ENCODE measurements around the gene ANAPC1.
A peak's percentile ranks its signal among the peaks of the same experiment; 100 is the strongest.

Gene ANAPC1

GRCh38 chr2:111883661-111884591 lies at the start of gene ANAPC1:
TSS of gene ANAPC1 (minus strand) at chr2:111884193. CDS start at chr2:111880825, 3,368 bp downstream.
- DNase-seq (ENCODE audit: low read depth) = no peak
- TF ChIP-seq CTCF (conservative IDR thresholded peaks at IDR 0.05; ENCODE audit: low read depth, low read length) = peak; percentile 13
- H3K4me3 ChIP-seq (ENCODE audit: low read length) = peak within 1 kb of the TSS; percentile 91

GRCh38 chr2:111932841-111933291 lies 48.9 kb upstream of the ANAPC1 start:
- no peak for TF ChIP-seq CTCF (conservative IDR thresholded peaks at IDR 0.05; ENCODE audit: low read depth, low read length)
- H3K4me3 ChIP-seq (ENCODE audit: low read length) = no peak overlapping the region
- no peak for DNase-seq (ENCODE audit: low read depth)

- peak; percentile 6 for DNase-seq (ENCODE audit: low read depth)
- TF ChIP-seq CTCF (conservative IDR thresholded peaks at IDR 0.05; ENCODE audit: low read depth, low read length) = no peak
- no peak overlapping the region for H3K4me3 ChIP-seq (ENCODE audit: low read length)
These were observed 46.9 kb upstream of the ANAPC1 start for GRCh38 chr2:111930875-111931274.

- no peak for TF ChIP-seq CTCF (conservative IDR thresholded peaks at IDR 0.05; ENCODE audit: low read depth, low read length)
- H3K4me3 ChIP-seq (ENCODE audit: low read length) = no peak overlapping the region
- DNase-seq (ENCODE audit: low read depth) = no peak
These were observed 46.4 kb upstream of the ANAPC1 start for GRCh38 chr2:111930409-111930808.

GRCh38 chr2:111927723-111928122 lies 43.7 kb upstream of the ANAPC1 start:
- TF ChIP-seq CTCF (conservative IDR thresholded peaks at IDR 0.05; ENCODE audit: low read depth, low read length) = no peak
- DNase-seq (ENCODE audit: low read depth) = no peak

GRCh38 chr2:111924617-111925107 lies 40.7 kb upstream of the ANAPC1 start:
- H3K4me3 ChIP-seq (ENCODE audit: low read length) = no peak overlapping the region
- no peak for TF ChIP-seq CTCF (conservative IDR thresholded peaks at IDR 0.05; ENCODE audit: low read depth, low read length)
- DNase-seq (ENCODE audit: low read depth) = no peak

More at GRCh38 chr2:111927723-111928122, 43.7 kb upstream of the ANAPC1 start:
- no peak overlapping the region for H3K4me3 ChIP-seq (ENCODE audit: low read length)

Measured in retinal pigment epithelial cell (primary cell).